ENCODE data around the gene NFS1.
"Not testable (repeated sequence)": the region's sequence is repeated elsewhere in the genome, so short reads cannot be mapped to it uniquely, and the experiment has no call there.

NFS1 gene

DNA sequence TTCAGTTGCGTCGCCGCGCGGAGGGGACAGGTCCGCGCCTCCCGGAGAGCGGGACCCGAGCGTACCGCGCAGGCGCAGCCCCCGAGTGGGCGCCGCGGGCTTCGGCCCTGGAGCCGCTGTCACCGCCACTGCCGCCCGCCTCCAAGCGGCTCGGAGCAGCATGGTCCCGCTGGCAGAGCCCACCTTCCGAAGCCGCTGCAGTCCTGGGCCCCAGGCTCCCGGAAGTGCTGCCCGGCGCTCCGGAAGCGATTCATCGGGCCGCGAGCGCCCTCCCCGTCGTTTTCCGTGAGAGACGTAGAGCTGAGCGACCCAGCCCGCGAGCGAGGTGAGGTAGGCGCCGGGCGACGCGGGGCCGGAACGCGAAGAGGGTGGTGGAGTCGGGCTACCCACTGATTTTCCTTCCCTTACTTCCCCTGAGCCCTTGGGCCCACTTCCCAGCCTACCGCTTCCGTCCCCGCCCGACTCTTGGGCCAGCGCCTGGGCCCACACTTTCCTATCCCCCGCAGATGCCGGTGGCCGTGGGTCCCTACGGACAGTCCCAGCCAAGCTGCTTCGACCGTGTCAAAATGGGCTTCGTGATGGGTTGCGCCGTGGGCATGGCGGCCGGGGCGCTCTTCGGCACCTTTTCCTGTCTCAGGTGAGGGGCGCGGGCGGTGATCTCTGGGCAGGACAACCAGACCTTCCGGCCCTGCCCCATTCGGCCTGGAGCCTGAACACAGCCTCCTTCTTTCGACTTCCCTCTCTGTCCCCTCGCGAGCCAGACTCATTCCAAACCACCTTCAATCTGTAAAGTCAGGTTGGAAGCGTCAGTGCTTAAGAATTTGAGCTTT, at the start of gene NFS1, which contains the start of gene ROMO1:
TSS of gene NFS1 (minus strand) at position 226 of the 830 bp plus-strand sequence. CDS start at position 162, 64 bp downstream.
TSS of gene ROMO1 (plus strand) at position 279 of the 830 bp plus-strand sequence. CDS start at position 507, 228 bp downstream.
- FAIRE-seq = peak; percentile 62

- FAIRE-seq = not testable (repeated sequence)
Measured at GRCh38 chr20:35744492-35744841, 45.3 kb upstream of the NFS1 start.

DNA sequence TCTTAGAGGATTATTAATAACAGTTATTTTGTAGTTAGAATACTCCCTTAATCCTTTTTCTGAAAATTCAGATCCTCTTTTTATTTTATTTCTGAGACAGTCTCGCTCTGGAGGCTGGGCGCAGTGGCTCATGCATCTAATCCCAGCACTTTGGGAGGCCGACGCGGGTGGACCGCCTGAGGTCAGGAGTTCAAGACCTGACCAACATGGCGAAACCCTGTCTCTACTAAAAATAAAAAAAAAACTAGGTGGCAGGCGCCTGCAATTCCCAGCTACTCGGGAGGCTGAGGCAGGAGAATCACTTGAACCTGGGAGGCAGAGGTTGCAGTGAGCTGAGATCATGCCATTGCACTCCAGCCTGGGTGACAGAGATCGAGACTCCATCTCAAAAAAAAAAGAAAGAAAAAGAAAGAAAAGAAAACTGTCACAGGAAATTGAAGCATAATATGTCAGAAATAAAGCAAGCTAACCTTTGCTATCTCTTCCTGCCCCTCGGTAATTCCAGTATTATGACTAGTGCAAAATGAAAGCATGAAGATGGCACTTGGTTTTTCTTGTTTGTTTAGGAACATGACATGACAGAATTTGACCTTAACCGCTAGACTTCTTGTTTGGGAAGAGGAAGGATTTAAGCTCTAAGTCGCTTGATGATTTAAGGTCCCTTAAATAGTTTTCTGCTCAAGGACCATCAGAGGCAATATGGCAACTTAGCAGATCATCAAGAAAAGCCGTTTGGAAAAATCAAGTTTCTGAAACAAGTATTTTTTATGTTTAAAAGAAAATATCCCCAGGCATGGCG, 44.7 kb upstream of the NFS1 start:
- no peak for FAIRE-seq

DNA sequence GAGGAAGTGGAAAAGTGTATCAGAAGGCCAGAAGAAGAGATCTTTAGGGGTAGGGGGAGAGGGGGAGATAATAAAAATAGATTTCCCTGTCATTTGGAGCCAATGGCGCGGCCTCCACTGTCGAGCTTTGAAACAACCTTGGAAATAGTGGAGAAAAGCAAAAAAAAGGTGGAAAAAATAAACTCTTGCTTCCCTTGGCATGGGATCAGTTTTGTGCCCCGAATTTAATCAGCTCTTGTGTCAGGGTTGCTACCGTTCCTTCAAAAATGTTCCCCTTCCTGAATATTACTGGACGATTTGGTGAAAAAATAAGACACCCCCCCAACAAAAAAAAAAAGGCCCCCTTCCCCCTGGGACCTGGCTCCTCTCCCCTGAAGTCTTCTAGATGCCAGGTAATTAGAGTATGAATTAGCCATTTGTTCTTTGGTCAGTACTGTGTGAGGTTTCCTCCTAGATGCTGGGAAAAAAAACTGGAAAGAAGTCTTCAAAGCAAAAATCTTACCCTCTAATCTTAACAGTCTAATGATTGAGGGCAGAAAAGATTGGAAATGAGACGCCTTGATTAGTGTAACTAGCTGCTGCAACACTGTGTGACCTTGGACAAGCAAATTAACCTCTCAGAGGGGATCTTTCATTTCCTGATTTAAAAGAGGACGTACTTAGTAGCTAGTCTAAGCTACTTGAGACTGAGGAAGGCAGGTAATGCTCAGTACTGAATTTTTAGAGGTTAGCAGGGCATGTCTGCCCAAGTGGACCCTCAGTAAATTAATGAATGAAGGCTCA, 43.8 kb upstream of the NFS1 start:
- peak; percentile 67 for FAIRE-seq

DNA sequence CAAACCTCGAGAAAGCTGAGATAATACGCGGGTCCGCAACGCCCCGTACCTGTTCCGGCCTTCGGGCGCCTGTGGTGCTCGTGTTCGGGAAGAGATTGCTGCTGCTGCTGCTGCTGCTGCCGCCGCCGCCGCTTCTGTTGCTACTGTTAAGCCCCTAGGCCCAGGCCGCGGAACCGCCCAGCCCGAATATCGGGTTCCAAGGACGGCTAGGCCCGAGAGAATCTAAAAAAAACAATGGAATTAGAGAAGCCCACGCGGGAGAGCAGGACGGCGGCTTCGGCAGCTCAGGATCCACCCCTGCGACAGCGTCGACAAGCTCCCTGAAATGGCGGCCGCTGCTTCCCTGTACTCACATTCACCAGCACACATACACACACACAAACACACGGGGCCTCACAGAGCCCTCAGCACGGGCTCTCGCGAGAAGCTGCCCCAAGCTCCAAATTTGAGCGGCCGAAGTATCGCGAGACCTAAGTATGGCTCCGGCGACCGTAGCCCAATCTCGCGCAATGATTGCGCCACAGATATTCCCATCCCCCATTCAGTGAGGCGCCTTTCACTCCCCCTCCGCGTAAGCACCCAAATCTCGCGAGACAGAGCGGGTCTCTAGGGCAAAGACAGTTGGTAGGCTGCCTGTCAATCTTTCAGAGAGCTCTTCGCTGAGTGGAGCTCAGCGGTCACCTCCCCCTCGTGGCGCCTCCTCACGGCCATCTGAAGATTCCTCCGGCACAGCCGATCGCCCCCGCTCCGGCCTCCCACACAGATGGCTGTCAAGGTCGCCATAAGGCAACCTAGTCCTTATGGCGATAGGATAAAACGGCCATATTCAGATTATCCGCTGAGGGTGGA, 43.0 kb upstream of the NFS1 start, which contains the start of gene RBM39:
TSS of gene RBM39 (minus strand) at position 369 of the 849 bp plus-strand sequence. CDS start 1,386 bp downstream, outside the sequence.
- FAIRE-seq = peak; percentile 97

DNA sequence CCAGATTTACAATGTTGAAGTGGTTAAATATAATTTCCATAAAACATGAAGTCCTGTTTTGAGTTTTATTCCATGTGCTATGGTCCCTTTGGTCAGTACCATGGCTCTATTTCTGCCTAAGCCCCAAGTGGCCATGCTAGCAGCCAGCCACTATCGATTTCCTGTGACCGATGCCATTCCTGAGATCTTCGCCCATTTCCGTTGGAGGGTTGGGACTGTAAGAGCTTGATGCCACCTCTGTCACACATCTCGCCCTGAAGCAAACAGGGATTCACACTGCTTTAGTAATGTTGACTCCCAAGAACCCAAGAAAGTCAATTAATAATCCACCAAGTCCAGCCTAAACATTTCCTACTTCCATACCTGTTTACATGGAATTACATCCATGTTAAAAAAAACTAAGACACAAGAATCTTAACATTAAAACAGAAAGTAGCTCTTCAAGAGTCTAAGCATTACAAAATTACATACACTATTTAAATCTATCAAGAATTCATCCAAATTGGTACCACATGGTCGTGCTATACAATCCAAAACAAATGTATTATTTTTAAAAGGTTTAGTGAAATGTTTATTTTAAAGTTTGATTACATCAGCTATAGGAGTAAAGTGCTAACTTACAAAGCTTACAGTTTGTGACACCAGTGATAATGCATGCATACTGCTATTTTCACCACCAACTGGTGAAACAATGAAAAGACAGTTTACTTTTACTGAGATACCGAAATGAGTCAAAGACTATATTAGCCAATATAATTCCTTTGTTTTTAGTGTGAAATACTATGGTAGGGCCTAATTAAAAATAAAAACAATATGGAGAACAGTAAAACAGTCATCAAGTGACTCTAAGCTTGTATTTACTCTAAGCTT, 40.4 kb upstream of the NFS1 start:
- FAIRE-seq = peak; percentile 49

DNA sequence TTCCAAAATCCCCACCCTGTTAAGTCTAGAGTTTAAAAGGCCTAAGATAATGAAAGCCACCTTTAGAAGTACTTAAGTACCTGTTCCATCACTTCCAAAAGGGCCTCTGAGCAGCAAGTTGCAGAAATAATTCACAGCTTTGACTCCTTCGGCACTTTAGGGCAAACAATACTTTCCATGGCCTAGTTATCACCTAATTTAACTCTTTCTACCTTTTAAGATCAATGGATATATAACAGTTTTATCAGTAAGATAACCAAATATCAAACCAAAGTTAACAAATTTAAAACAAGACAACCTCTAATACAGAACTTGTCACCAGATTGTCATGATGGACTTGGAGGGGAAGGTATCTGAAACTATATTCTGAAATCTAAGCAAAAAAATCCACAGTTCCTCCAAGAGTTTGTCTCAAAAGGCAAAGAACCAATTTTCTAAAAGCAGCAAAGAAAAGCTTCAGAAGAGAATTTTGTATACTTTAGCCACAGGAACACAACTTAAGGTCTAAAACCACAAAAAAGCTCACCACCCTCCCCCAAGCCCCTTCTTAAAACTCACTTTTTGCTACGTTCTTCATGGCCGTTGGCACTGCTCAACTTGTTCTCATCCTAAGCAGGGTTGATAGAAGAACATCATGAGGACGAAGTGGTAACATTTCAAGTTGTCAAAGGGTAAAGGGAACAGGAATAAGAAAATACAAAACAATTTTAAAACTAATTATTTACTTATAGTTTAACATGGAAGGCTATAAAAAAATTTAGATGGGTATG, 39.4 kb upstream of the NFS1 start:
- no peak for FAIRE-seq

DNA sequence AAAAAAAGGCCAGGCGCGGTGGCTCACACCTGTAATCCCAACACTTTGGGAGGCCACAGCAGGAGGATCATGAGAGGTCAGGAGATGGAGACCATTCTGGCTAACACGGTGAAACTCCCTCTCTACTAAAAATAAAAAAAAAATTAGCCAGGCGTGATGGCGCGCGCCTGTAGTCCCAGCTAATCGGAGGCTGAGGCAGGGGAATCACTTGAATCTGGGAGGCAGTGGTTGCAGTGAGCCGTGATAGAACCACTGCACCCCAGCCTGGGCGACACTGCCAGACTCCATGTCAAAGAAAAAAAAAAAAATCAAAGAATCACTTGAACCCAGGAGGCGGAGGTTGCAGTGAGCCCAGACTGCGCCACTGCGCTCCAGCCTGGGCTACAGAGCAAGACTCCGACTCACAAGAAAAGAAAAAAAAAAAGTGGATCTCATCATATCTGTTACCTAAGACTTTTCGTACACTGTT, 38.7 kb upstream of the NFS1 start:
- no peak for FAIRE-seq

- FAIRE-seq = no peak
Measured at GRCh38 chr20:35735826-35736470, 36.8 kb upstream of the NFS1 start.

- FAIRE-seq = no peak
Measured at GRCh38 chr20:35734777-35735649, 35.9 kb upstream of the NFS1 start.

GRCh38 chr20:35734374-35734773, 35.2 kb upstream of the NFS1 start:
- no peak for FAIRE-seq

GRCh38 chr20:35732644-35732982, 33.5 kb upstream of the NFS1 start:
- no peak for FAIRE-seq

DNA sequence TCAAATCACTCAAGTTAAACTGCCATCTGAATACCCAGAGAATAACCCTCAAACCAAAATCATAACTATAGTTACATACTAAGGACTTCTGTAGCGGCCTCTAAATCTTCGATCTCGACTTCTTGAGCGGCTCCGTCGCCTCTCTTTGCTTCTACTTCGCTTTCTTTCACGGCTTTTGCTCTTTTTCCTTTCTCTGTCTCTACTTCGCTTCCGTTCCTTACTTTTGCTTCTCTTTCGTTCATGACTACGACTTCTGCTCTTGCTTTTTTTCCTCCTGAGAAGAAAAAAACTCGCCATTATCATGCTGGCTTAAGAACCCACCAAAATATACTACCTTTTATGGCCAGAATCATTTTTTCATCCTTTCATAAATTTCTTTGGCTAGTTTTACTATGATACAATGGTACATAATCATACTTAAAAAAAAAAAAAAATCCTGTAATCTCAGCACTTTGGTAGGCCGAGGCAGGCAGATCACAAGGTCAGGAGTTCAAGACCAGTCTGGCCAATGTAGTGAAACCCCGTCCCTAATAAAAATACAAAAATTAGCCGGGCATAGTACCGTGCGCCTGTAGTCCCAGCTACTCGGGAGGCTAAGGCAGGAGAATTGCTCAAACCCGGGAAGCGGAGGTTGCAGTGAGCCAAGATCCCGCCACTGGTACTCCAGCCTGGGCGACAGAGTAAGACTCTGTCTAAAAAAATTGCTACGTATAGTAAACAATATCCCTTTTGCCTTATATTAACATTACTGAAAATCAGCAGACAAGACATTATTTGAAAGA, 32.9 kb upstream of the NFS1 start:
- no peak for FAIRE-seq

- FAIRE-seq = no peak
Measured at GRCh38 chr20:35731469-35731788, 32.3 kb upstream of the NFS1 start.

GRCh38 chr20:35730583-35731468, 31.7 kb upstream of the NFS1 start:
- no peak for FAIRE-seq

GRCh38 chr20:35729836-35730582, 30.9 kb upstream of the NFS1 start:
- no peak for FAIRE-seq
